HUES6 (cell line): ENCODE measurements around the gene UBQLN1.

Experiments used
- H3K27ac ChIP-seq: 2 replicates; pipeline ENCODE4 v1.7.0; 2013; ENCODE audit warnings: low read depth, mild to moderate bottlenecking, low read length, inconsistent platforms
- H3K27me3 ChIP-seq: 2 replicates; pipeline ENCODE4 v1.6.1; 2013; ENCODE audit warnings: low read length; ENCODE audit not compliant: control insufficient read depth, insufficient read depth
- H3K36me3 ChIP-seq: 2 replicates; pipeline ENCODE4 v1.6.1; 2013; ENCODE audit warnings: low read length; ENCODE audit not compliant: control insufficient read depth, insufficient read depth
- H3K4me1 ChIP-seq: 2 replicates; pipeline ENCODE4 v1.6.1; 2013; ENCODE audit warnings: low read length; ENCODE audit not compliant: control insufficient read depth, insufficient read depth
- H3K4me3 ChIP-seq: 2 replicates; pipeline ENCODE4 v1.5.1; 2013; ENCODE audit warnings: low read depth, low read length
- H3K9ac ChIP-seq: one replicate; pipeline ENCODE4 v1.6.1; 2013; ENCODE audit warnings: mild to moderate bottlenecking, low read length
- H3K9me3 ChIP-seq: 2 replicates; pipeline ENCODE4 v1.6.1; 2013; ENCODE audit warnings: low read depth, low read length; ENCODE audit not compliant: control insufficient read depth, insufficient read depth

Gene UBQLN1

GRCh38 chr9:83656032-83656680 is 51.6 kb downstream of the UBQLN1 start:
- no peak overlapping the region for H3K27ac ChIP-seq
- peaks cover 7% of the 10 kb centered on the region; the same call in 1 of the 2 replicates for H3K9me3 ChIP-seq
- H3K36me3 ChIP-seq, result peaks cover 91% of the 10 kb centered on the region
- no peak overlapping the region for H3K9ac ChIP-seq
- no peaks in the 10 kb centered on the region for H3K4me1 ChIP-seq
- H3K27me3 ChIP-seq, result no peaks in the 10 kb centered on the region
- H3K4me3 ChIP-seq, result no peak overlapping the region

- no peak overlapping the region for H3K4me3 ChIP-seq
- H3K27me3 ChIP-seq, result no peaks in the 10 kb centered on the region
- H3K36me3 ChIP-seq, result peaks cover 88% of the 10 kb centered on the region
- no peak overlapping the region for H3K9ac ChIP-seq
- H3K9me3 ChIP-seq, result peaks cover 7% of the 10 kb centered on the region; the same call in 1 of the 2 replicates
- no peaks in the 10 kb centered on the region for H3K4me1 ChIP-seq
- H3K27ac ChIP-seq, result no peak overlapping the region
Measured at GRCh38 chr9:83655433-83655832, 52.3 kb downstream of the UBQLN1 start.

GRCh38 chr9:83652433-83652832 is 55.3 kb downstream of the UBQLN1 start:
- Histone ChIP-seq H3K27me3 (no peaks in the 10 kb centered on the region), H3K4me1 (peaks cover 6% of the 10 kb centered on the region; the same call in 1 of the 2 replicates), H3K9ac (no peak overlapping the region), H3K9me3 (peaks cover 7% of the 10 kb centered on the region; the same call in 1 of the 2 replicates), H3K27ac (no peak overlapping the region), H3K4me3 (no peak overlapping the region), H3K36me3 (peaks cover 72% of the 10 kb centered on the region)

- H3K9ac ChIP-seq, result no peak overlapping the region
- H3K27me3 ChIP-seq, result no peaks in the 10 kb centered on the region
- peaks cover 66% of the 10 kb centered on the region for H3K36me3 ChIP-seq
- peaks cover 6% of the 10 kb centered on the region; the same call in 1 of the 2 replicates for H3K4me1 ChIP-seq
- H3K27ac ChIP-seq, result no peak overlapping the region
- H3K9me3 ChIP-seq, result peaks cover 7% of the 10 kb centered on the region; the same call in 1 of the 2 replicates
- no peak overlapping the region for H3K4me3 ChIP-seq
Measured at GRCh38 chr9:83651558-83651957, 56.2 kb downstream of the UBQLN1 start.

- Histone ChIP-seq H3K27me3 (no peaks in the 10 kb centered on the region), H3K9ac (peak overlapping the region; percentile 44), H3K9me3 (peaks cover 7% of the 10 kb centered on the region; the same call in 1 of the 2 replicates), H3K36me3 (peaks cover 49% of the 10 kb centered on the region), H3K4me3 (no peak overlapping the region), H3K27ac (peak overlapping the region; percentile 63; the same call in 1 of the 2 replicates), H3K4me1 (peaks cover 6% of the 10 kb centered on the region; the same call in 1 of the 2 replicates)
Measured at GRCh38 chr9:83649515-83649914, 58.2 kb downstream of the UBQLN1 start.

GRCh38 chr9:83649080-83649479 is 58.7 kb downstream of the UBQLN1 start:
- Histone ChIP-seq H3K9me3 (peaks cover 7% of the 10 kb centered on the region; the same call in 1 of the 2 replicates), H3K9ac (no peak overlapping the region), H3K4me1 (peaks cover 6% of the 10 kb centered on the region; the same call in 1 of the 2 replicates), H3K4me3 (no peak overlapping the region), H3K27ac (no peak overlapping the region), H3K36me3 (peaks cover 46% of the 10 kb centered on the region), H3K27me3 (no peaks in the 10 kb centered on the region)

- Histone ChIP-seq H3K9ac (no peak overlapping the region), H3K27me3 (no peaks in the 10 kb centered on the region), H3K4me1 (peaks cover 6% of the 10 kb centered on the region; the same call in 1 of the 2 replicates), H3K27ac (no peak overlapping the region), H3K9me3 (peaks cover 3% of the 10 kb centered on the region; the same call in 1 of the 2 replicates), H3K36me3 (peaks cover 29% of the 10 kb centered on the region), H3K4me3 (no peak overlapping the region)
Measured at GRCh38 chr9:83646500-83647239, 61.1 kb downstream of the UBQLN1 start.

GRCh38 chr9:83642793-83643192 is 65.0 kb downstream of the UBQLN1 start:
- no peak overlapping the region for H3K4me3 ChIP-seq
- H3K36me3 ChIP-seq, result peaks cover 13% of the 10 kb centered on the region; the same call in 1 of the 2 replicates
- no peaks in the 10 kb centered on the region for H3K4me1 ChIP-seq
- H3K9me3 ChIP-seq, result no peaks in the 10 kb centered on the region
- no peak overlapping the region for H3K9ac ChIP-seq
- H3K27me3 ChIP-seq, result no peaks in the 10 kb centered on the region
- H3K27ac ChIP-seq, result no peak overlapping the region

GRCh38 chr9:83639266-83639665 is 68.5 kb downstream of the UBQLN1 start:
- Histone ChIP-seq H3K27ac (no peak overlapping the region), H3K9me3 (no peaks in the 10 kb centered on the region), H3K4me3 (no peak overlapping the region), H3K36me3 (0 out of 2 replicates have a peak, but pooled peaks cover 2% of the 10 kb centered on the region), H3K4me1 (no peaks in the 10 kb centered on the region), H3K27me3 (no peaks in the 10 kb centered on the region), H3K9ac (no peak overlapping the region)

GRCh38 chr9:83637389-83637788 is 70.4 kb downstream of the UBQLN1 start:
- no peak overlapping the region for H3K9ac ChIP-seq
- no peaks in the 10 kb centered on the region for H3K4me1 ChIP-seq
- no peaks in the 10 kb centered on the region for H3K36me3 ChIP-seq
- no peaks in the 10 kb centered on the region for H3K9me3 ChIP-seq
- H3K27me3 ChIP-seq, result no peaks in the 10 kb centered on the region
- H3K4me3 ChIP-seq, result no peak overlapping the region
- no peak overlapping the region for H3K27ac ChIP-seq

GRCh38 chr9:83636813-83637212 is 70.9 kb downstream of the UBQLN1 start:
- Histone ChIP-seq H3K27me3 (no peaks in the 10 kb centered on the region), H3K36me3 (no peaks in the 10 kb centered on the region), H3K4me1 (no peaks in the 10 kb centered on the region), H3K27ac (no peak overlapping the region), H3K9me3 (no peaks in the 10 kb centered on the region), H3K4me3 (no peak overlapping the region), H3K9ac (no peak overlapping the region)
